Thyroid gland (tissue), 4 donors: Measurements from ENCODE around the gene AADACL2.

Experiments used
- CTCF ChIP-seq, 6 experiments: fragments of 200-600 bp in 3 of 6; fragments of 450-650 bp in 3 of 6; sonication (generic) in 3 of 6; IDR thresholded peaks; one replicate each; pipeline ENCODE4 v1.5.1; 2016 to 2019; ENCODE audit warnings: antibody characterized with exemption in 6 of 6, mild to moderate bottlenecking in 2 of 6, inconsistent platforms in 1 of 6, moderate library complexity in 1 of 6
- POLR2A ChIP-seq, 2 donors: fragments of 450-650 bp; IDR thresholded peaks; one replicate each; pipeline ENCODE4 v1.6.1; 2017; ENCODE audit warnings: antibody characterized with exemption in 2 of 2, mild to moderate bottlenecking in 2 of 2, moderate library complexity in 1 of 2

- no peak for TF ChIP-seq POLR2A (IDR thresholded peaks at IDR 0.05)
- no peak for TF ChIP-seq CTCF (IDR thresholded peaks at IDR 0.05)
These were observed 10.9 kb upstream of the AADACL2 start for GRCh38 chr3:151722856-151723255.
